ENCODE measurements around the gene GCC2.

The GCC2 gene

DNA sequence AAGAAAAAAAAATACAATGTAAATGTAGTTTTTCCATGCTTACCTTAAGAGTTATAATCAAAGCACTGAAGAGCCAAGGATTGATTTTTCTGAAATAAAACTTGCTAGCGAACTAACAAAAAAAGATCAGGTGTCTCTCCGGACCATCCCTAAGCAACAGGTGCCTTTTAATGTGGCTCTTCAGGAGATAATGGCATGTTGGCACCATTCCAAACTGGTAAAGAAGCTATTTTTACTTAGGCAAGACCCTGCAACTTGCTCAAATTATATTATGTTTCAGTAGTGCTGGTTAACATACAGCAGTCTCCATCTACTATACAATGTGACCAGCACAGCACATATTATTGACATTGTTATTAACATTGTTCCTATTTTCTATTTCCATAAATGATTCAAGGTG lies 2.3 kb upstream of the GCC2 start:
- TF ChIP-seq, protein P1, sequence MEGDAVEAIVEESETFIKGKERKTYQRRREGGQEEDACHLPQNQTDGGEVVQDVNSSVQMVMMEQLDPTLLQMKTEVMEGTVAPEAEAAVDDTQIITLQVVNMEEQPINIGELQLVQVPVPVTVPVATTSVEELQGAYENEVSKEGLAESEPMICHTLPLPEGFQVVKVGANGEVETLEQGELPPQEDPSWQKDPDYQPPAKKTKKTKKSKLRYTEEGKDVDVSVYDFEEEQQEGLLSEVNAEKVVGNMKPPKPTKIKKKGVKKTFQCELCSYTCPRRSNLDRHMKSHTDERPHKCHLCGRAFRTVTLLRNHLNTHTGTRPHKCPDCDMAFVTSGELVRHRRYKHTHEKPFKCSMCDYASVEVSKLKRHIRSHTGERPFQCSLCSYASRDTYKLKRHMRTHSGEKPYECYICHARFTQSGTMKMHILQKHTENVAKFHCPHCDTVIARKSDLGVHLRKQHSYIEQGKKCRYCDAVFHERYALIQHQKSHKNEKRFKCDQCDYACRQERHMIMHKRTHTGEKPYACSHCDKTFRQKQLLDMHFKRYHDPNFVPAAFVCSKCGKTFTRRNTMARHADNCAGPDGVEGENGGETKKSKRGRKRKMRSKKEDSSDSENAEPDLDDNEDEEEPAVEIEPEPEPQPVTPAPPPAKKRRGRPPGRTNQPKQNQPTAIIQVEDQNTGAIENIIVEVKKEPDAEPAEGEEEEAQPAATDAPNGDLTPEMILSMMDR (IDR thresholded peaks at IDR 0.05; ENCODE audit: insufficient read depth, low read length) = no peak
- no peak for TF ChIP-seq GABPA (IDR thresholded peaks at IDR 0.05; ENCODE audit: low read depth)
- H3K27me3 ChIP-seq (ENCODE audit: insufficient read depth, poor library complexity, severe bottlenecking) = no peaks in the 10 kb centered on the region
- H3K27ac ChIP-seq (replicated peaks) = no peak overlapping the region
- H3K4me3 ChIP-seq (replicated peaks; ENCODE audit: insufficient read depth, low read length) = no peak overlapping the region
- DNase-seq (ENCODE audit: low read depth in 1 of 2, low spot score in 1 of 2) = no peak

DNA sequence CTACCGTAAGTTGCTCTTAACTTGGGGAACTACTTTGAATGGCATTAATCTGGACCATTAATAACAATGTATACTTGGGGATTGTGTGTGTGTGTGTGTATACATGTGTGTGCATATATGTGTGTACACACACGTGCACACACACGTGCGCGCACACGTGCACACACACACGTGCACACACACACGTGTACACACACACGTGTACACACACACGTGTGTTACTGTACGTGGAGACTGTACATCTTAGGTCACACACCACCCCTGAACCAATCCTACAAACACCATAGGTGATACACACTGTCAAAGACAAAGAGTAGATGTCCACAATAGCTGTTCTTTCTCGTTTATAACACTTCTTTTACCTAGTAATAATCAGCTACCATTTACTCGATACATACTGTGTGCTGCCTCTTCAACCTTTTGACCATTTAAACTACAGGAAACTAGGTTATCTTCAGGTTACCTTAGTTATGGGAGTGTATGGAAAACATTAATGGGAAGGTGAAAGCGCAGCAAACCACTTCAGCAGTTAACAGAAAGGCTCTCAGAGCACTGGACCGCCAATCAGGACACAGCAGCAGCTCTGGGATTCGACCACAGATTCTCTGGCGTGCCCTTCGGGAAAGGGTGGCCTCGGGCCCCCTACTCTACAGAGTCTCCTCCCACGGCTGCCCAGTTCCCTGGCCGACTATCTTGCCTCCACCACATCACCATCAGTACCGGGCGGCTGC lies 894 bp upstream of the GCC2 start:
- Histone ChIP-seq H3K4me3 (replicated peaks; ENCODE audit: insufficient read depth, low read length) (peak overlapping the region; percentile 94), H3K27me3 (ENCODE audit: insufficient read depth, poor library complexity, severe bottlenecking) (no peaks in the 10 kb centered on the region), H3K27ac (replicated peaks) (peak overlapping the region; percentile 67)
- DNase-seq (ENCODE audit: low read depth in 1 of 2, low spot score in 1 of 2) = no peak
- TF ChIP-seq POLR2AphosphoS5 (IDR thresholded peaks at IDR 0.05; ENCODE audit: low read depth) (no peak), SPI1 (IDR thresholded peaks at IDR 0.05; ENCODE audit: borderline replicate concordance, low read depth) (no peak), GABPA (IDR thresholded peaks at IDR 0.05; ENCODE audit: low read depth) (no peak)
- TF ChIP-seq, protein P2, sequence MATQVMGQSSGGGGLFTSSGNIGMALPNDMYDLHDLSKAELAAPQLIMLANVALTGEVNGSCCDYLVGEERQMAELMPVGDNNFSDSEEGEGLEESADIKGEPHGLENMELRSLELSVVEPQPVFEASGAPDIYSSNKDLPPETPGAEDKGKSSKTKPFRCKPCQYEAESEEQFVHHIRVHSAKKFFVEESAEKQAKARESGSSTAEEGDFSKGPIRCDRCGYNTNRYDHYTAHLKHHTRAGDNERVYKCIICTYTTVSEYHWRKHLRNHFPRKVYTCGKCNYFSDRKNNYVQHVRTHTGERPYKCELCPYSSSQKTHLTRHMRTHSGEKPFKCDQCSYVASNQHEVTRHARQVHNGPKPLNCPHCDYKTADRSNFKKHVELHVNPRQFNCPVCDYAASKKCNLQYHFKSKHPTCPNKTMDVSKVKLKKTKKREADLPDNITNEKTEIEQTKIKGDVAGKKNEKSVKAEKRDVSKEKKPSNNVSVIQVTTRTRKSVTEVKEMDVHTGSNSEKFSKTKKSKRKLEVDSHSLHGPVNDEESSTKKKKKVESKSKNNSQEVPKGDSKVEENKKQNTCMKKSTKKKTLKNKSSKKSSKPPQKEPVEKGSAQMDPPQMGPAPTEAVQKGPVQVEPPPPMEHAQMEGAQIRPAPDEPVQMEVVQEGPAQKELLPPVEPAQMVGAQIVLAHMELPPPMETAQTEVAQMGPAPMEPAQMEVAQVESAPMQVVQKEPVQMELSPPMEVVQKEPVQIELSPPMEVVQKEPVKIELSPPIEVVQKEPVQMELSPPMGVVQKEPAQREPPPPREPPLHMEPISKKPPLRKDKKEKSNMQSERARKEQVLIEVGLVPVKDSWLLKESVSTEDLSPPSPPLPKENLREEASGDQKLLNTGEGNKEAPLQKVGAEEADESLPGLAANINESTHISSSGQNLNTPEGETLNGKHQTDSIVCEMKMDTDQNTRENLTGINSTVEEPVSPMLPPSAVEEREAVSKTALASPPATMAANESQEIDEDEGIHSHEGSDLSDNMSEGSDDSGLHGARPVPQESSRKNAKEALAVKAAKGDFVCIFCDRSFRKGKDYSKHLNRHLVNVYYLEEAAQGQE (IDR thresholded peaks at IDR 0.05; ENCODE audit: insufficient replicate concordance, low read depth) = no peak
- TF ChIP-seq, protein P1 (IDR thresholded peaks at IDR 0.05; ENCODE audit: insufficient read depth, low read length) = no peak

DNA sequence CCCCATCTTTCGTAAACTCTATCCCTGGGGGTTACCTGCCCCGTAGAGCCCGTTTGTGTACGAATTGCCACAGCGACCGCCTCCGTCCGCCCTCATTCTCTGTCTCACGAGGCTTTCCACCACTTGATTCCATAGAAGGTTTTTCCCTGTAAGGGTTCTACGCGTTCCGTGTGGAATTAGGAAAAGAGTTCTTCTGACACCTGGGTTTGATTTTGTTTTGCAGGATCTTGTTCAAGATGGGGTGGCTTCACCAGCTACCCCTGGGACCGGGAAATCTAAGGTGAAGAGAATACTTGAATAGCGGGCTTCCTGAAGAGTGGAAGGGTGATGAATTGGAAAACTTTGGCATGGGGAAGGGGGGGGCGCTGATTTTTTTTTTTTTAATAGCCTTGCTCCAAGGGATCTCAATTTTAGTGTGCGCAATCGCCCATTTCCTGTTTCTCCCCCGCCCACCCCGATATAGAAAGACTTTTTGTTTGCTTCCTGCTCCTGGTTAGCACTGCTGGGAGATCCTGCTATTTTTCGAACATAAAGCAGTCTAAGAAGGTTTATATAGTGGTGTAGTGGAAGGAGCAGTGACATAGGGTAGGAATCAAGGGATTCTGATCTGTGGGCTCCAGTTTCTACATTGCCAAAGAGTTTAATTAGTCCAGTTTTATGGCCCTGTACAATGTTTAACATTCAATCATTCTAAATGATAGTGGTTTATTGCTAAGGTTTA lies 564 bp downstream of the GCC2 start:
- TF ChIP-seq, protein P2 (IDR thresholded peaks at IDR 0.05; ENCODE audit: insufficient replicate concordance, low read depth) = peak; percentile 31
- TF ChIP-seq, protein P1 (IDR thresholded peaks at IDR 0.05; ENCODE audit: insufficient read depth, low read length) = no peak
- TF ChIP-seq SPI1 (IDR thresholded peaks at IDR 0.05; ENCODE audit: borderline replicate concordance, low read depth) = peak; percentile 48; the same call in 1 of the 2 replicates
- no peaks in the 10 kb centered on the region for H3K27me3 ChIP-seq (ENCODE audit: insufficient read depth, poor library complexity, severe bottlenecking)
- peak overlapping the region; percentile 67 for H3K27ac ChIP-seq (replicated peaks)
- H3K4me3 ChIP-seq (replicated peaks; ENCODE audit: insufficient read depth, low read length) = peak overlapping the region; percentile 94
- peak in 1 of 2 experiments; percentile 48 for DNase-seq (ENCODE audit: low read depth in 1 of 2, low spot score in 1 of 2)
